GM12892 (cell line): ENCODE measurements around the gene SLC11A2.

ENCODE experiments used
- POLR2A ChIP-seq: IDR thresholded peaks from 2 replicates; pipeline ENCODE4 v1.6.1; 2011; ENCODE audit warnings: low read depth, low read length, control low read depth
- POLR2AphosphoS5 ChIP-seq: IDR thresholded peaks from 2 replicates; pipeline ENCODE4 v1.6.1; 2011; ENCODE audit warnings: low read depth, low read length, control low read depth

- TF ChIP-seq POLR2A (no peak), POLR2AphosphoS5 (no peak)
Observed at GRCh38 chr12:51075390-51075789, 49.2 kb upstream of the SLC11A2 start.
